GM13977 (cell line): ENCODE results near the gene REEP5.
"Not testable (repeated sequence)": the region's sequence is repeated elsewhere in the genome, so short reads cannot be mapped to it uniquely, and the experiment has no call there.

Experiments
- DNase-seq: peaks from one replicate; pipeline ENCODE4 v3.0.0; 2012; ENCODE audit warnings: low spot score
- CTCF ChIP-seq: IDR thresholded peaks from 2 replicates; pipeline ENCODE4 v1.5.1; 2012; ENCODE audit warnings: mild to moderate bottlenecking, control low read depth; ENCODE audit not compliant: insufficient read depth; ENCODE audit errors: extremely low read depth, missing control alignments
- in situ Hi-C: fragments of 300-500 bp; cut with MboI; formaldehyde crosslinking; loops from one replicate; pipeline ENCODE4 v1.12.0; 2022; ENCODE audit warnings: low sequenced_read_pairs, low pct_unique_long_range_greater_than_20kb, mixed read lengths, inconsistent platforms; ENCODE audit not compliant: unreplicated experiment

Gene REEP5

GRCh38 chr5:112921833-112922817 is at the start of gene REEP5:
REEP5 (minus strand) TSS chr5:112922227; CDS start chr5:112922190, 37 bp downstream.
- in situ Hi-C loops: no loop called here
- TF ChIP-seq CTCF: peak; percentile 91
- DNase-seq: peak; percentile 94

GRCh38 chr5:112971276-112971675 is 49.2 kb upstream of the REEP5 start:
- no peak for DNase-seq
- in situ Hi-C loops: no loop called here
- no peak for TF ChIP-seq CTCF

- no peak for DNase-seq
- no peak for TF ChIP-seq CTCF
- in situ Hi-C loops: no loop called here
Measured at GRCh38 chr5:112968411-112969106, 46.5 kb upstream of the REEP5 start.

GRCh38 chr5:112967520-112968083 is 45.6 kb upstream of the REEP5 start:
- DNase-seq: no peak
- in situ Hi-C loops: no loop called here
- TF ChIP-seq CTCF: no peak

GRCh38 chr5:112965733-112966306 is 43.8 kb upstream of the REEP5 start:
- no peak for DNase-seq
- in situ Hi-C loops: no loop called here
- no peak for TF ChIP-seq CTCF

- DNase-seq, in situ Hi-C loops: not testable (repeated sequence)
Measured at GRCh38 chr5:112963374-112963733, 41.3 kb upstream of the REEP5 start.
